Hepatocyte (in vitro differentiated cells): ENCODE results near the gene MACF1. TPM values are rescaled to one million over a fixed set of nuclear protein-coding genes. Genes with fewer than 3 reads are reported as not detected.

Experiments
- DNase-seq: peaks from one replicate; pipeline ENCODE4 v3.0.0-alpha.2; 2016; ENCODE audit warnings: low spot score
- H2AFZ ChIP-seq: fragments of 200-600 bp; sonication (generic); 2 replicates; pipeline ENCODE4 v1.6.0; 2016; ENCODE audit warnings: antibody characterized with exemption, mild to moderate bottlenecking
- H3K27ac ChIP-seq: fragments of 200-600 bp; sonication (generic); 2 replicates; pipeline ENCODE4 v1.5.1; 2016; ENCODE audit warnings: mild to moderate bottlenecking
- H3K27me3 ChIP-seq: fragments of 200-600 bp; sonication (generic); 2 replicates; pipeline ENCODE4 v1.6.1; 2016
- H3K36me3 ChIP-seq: fragments of 200-600 bp; sonication (generic); replicated peaks from 2 replicates; pipeline ENCODE4 v1.5.1; 2016; ENCODE audit warnings: low read depth; ENCODE audit not compliant: insufficient read depth
- H3K4me1 ChIP-seq: fragments of 200-600 bp; sonication (generic); 2 replicates; pipeline ENCODE4 v1.5.1; 2016; ENCODE audit warnings: mild to moderate bottlenecking, moderate library complexity; ENCODE audit not compliant: insufficient read depth
- H3K4me2 ChIP-seq: fragments of 200-600 bp; sonication (generic); 2 replicates; pipeline ENCODE4 v1.6.0; 2016
- H3K4me3 ChIP-seq: fragments of 200-600 bp; sonication (generic); 2 replicates; pipeline ENCODE4 v1.5.1; 2016; ENCODE audit warnings: mild to moderate bottlenecking
- H3K79me2 ChIP-seq: fragments of 200-600 bp; sonication (generic); 2 replicates; pipeline ENCODE4 v1.6.0; 2017; ENCODE audit warnings: mild to moderate bottlenecking
- H3K9me2 ChIP-seq: fragments of 200-600 bp; sonication (generic); replicated peaks from 2 replicates; pipeline ENCODE4 v1.6.0; 2017; ENCODE audit warnings: mild to moderate bottlenecking; ENCODE audit not compliant: insufficient read depth
- H3K9me3 ChIP-seq: fragments of 200-600 bp; sonication (generic); 2 replicates; pipeline ENCODE4 v1.5.1; 2016; ENCODE audit warnings: low read depth, mild to moderate bottlenecking
- H4K20me1 ChIP-seq: fragments of 200-600 bp; sonication (generic); 2 replicates; pipeline ENCODE4 v1.6.0; 2016; ENCODE audit warnings: mild to moderate bottlenecking; ENCODE audit not compliant: insufficient read depth, poor library complexity, severe bottlenecking
- CTCF ChIP-seq: fragments of 200-600 bp; sonication (generic); IDR thresholded peaks from 2 replicates; pipeline ENCODE4 v1.5.1; 2016; ENCODE audit warnings: antibody characterized with exemption, mild to moderate bottlenecking; ENCODE audit not compliant: poor library complexity
- EZH2 ChIP-seq: fragments of 200-600 bp; sonication (generic); IDR thresholded peaks from 2 replicates; pipeline ENCODE4 v1.6.1; 2016; ENCODE audit warnings: antibody characterized with exemption, mild to moderate bottlenecking, borderline replicate concordance
- EZH2phosphoT487 ChIP-seq: fragments of 200-600 bp; sonication (generic); IDR thresholded peaks from one replicate; pipeline ENCODE4 v1.6.1; 2018; ENCODE audit warnings: antibody characterized with exemption, mild to moderate bottlenecking, low read depth, moderate library complexity; ENCODE audit not compliant: unreplicated experiment, severe bottlenecking
- WGBS: methylation state at CpG from one replicate; pipeline ENCODE4 v1.1.6; 2016; ENCODE audit warnings: low lambda C conversion rate; ENCODE audit errors: missing lambda C conversion rate; 5-methylcytosine and 5-hydroxymethylcytosine counted together
- polyA plus RNA-seq: library from polyadenylated mRNA; unstranded; fragments of >200 nt; fragmentation: Nextera tagmentation; extraction: Ambion mirVana; gene quantifications from 2 replicates; pipeline ENCODE4 v1.2.1, GENCODE V29; 2016
- total RNA-seq: library from RNA; depleted of rRNA; stranded (reverse); fragments of >200 nt; gene quantifications from 2 replicates; pipeline ENCODE4 v1.2.3, GENCODE V29; 2014

Gene MACF1
- total and polyA plus RNA-seq, 2 experiments from 2014 or later, result 47.1 to 136 TPM

GRCh38 chr1:39168301-39169080, 36.0 kb upstream of the MACF1 start:
- no peaks in the 10 kb centered on the region for H3K36me3 ChIP-seq
- peaks cover 7% of the 10 kb centered on the region for H4K20me1 ChIP-seq
- no peak for DNase-seq
- H2AFZ ChIP-seq, result no peak overlapping the region
- peaks cover 14% of the 10 kb centered on the region for H3K4me1 ChIP-seq
- H3K4me2 ChIP-seq, result no peak overlapping the region
- peak overlapping the region; percentile 0 for H3K27ac ChIP-seq
- TF ChIP-seq EZH2, result no peak
- TF ChIP-seq CTCF, result no peak
- no peak for TF ChIP-seq EZH2phosphoT487
- no peaks in the 10 kb centered on the region for H3K9me3 ChIP-seq
- WGBS, result 98% methylated on average over 9 of the region's 9 CpGs
- H3K27me3 ChIP-seq, result no peaks in the 10 kb centered on the region
- peaks cover 85% of the 10 kb centered on the region for H3K79me2 ChIP-seq
- H3K4me3 ChIP-seq, result no peak overlapping the region
- no peaks in the 10 kb centered on the region for H3K9me2 ChIP-seq

- H3K4me2 ChIP-seq, result peak overlapping the region; percentile 39
- peaks cover 7% of the 10 kb centered on the region for H4K20me1 ChIP-seq
Measured at GRCh38 chr1:39170731-39171667, 33.5 kb upstream of the MACF1 start.

More at GRCh38 chr1:39170731-39171667, 33.5 kb upstream of the MACF1 start:
- no peaks in the 10 kb centered on the region for H3K27me3 ChIP-seq
- H3K79me2 ChIP-seq, result peaks cover 89% of the 10 kb centered on the region
- no peak overlapping the region for H3K4me3 ChIP-seq
- 54% methylated on average over 9 of the region's 9 CpGs for WGBS
- H2AFZ ChIP-seq, result no peak overlapping the region
- H3K9me3 ChIP-seq, result no peaks in the 10 kb centered on the region
- H3K4me1 ChIP-seq, result peaks cover 28% of the 10 kb centered on the region
- H3K27ac ChIP-seq, result no peak overlapping the region
- no peak for TF ChIP-seq EZH2phosphoT487
- no peak for TF ChIP-seq CTCF
- no peak for TF ChIP-seq EZH2
- H3K36me3 ChIP-seq, result no peaks in the 10 kb centered on the region
- no peak for DNase-seq
- no peaks in the 10 kb centered on the region for H3K9me2 ChIP-seq
